Loucy (cell line): ENCODE results near the gene MBD6.

Experiments used
- CTCF ChIP-seq: fragments of 200-600 bp; sonication (generic); conservative IDR thresholded peaks from 2 replicates; pipeline ENCODE4 v1.5.1; 2014; ENCODE audit warnings: mild to moderate bottlenecking, antibody characterized with exemption, low read length
- EZH2phosphoT487 ChIP-seq: fragments of 200-600 bp; IDR thresholded peaks from 2 replicates; pipeline ENCODE4 v1.6.1; 2018; ENCODE audit warnings: antibody characterized with exemption, mild to moderate bottlenecking, moderate library complexity, borderline replicate concordance

GRCh38 chr12:57517187-57517586, 5.4 kb upstream of the MBD6 start:
- no peak for TF ChIP-seq CTCF
- no peak for TF ChIP-seq EZH2phosphoT487
